ENCODE measurements around the gene IDH3G. TPM values are rescaled to one million over a fixed set of nuclear protein-coding genes. Genes with fewer than 3 reads are reported as not detected.

The IDH3G gene
- total RNA-seq, 1 experiment from 2014 or later: 89.4 TPM

DNA sequence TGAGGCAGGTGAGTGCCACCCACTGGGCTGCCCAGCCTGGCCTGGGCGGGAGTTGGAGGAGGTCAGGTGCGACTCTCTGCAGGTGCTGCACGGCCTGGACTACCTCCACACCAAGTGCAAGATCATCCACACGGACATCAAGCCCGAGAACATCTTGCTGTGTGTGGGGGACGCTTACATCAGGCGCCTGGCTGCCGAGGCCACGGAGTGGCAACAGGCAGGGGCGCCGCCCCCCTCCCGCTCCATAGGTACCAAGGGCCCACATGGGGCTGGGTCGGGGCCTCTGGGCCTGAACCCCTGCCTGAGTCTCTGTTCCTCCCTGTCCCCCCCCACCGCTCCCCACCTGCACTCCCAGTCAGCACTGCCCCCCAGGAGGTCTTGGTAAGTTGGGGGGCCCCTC is 11.3 kb downstream of the IDH3G start:
- ChIA-PET POLR2A (no interaction called here), CTCF (interaction anchor here (0.6 kb wide), 1 partner anchor 129 kb away, joined by 4 read pairs; no protein-coding TSS in a partner anchor)
- TF ChIP-seq TCF7L2 (IDR thresholded peaks at IDR 0.05; ENCODE audit: low read depth, low read length) (no peak), POLR2AphosphoS5 (IDR thresholded peaks at IDR 0.05; ENCODE audit: low read depth, low read length) (no peak), SIN3A (IDR thresholded peaks at IDR 0.05; ENCODE audit: borderline replicate concordance, insufficient read depth, low read depth, low read length) (no peak)
- TF ChIP-seq, protein P1, sequence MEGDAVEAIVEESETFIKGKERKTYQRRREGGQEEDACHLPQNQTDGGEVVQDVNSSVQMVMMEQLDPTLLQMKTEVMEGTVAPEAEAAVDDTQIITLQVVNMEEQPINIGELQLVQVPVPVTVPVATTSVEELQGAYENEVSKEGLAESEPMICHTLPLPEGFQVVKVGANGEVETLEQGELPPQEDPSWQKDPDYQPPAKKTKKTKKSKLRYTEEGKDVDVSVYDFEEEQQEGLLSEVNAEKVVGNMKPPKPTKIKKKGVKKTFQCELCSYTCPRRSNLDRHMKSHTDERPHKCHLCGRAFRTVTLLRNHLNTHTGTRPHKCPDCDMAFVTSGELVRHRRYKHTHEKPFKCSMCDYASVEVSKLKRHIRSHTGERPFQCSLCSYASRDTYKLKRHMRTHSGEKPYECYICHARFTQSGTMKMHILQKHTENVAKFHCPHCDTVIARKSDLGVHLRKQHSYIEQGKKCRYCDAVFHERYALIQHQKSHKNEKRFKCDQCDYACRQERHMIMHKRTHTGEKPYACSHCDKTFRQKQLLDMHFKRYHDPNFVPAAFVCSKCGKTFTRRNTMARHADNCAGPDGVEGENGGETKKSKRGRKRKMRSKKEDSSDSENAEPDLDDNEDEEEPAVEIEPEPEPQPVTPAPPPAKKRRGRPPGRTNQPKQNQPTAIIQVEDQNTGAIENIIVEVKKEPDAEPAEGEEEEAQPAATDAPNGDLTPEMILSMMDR (IDR thresholded peaks at IDR 0.05): no peak
- TF ChIP-seq, protein P2, sequence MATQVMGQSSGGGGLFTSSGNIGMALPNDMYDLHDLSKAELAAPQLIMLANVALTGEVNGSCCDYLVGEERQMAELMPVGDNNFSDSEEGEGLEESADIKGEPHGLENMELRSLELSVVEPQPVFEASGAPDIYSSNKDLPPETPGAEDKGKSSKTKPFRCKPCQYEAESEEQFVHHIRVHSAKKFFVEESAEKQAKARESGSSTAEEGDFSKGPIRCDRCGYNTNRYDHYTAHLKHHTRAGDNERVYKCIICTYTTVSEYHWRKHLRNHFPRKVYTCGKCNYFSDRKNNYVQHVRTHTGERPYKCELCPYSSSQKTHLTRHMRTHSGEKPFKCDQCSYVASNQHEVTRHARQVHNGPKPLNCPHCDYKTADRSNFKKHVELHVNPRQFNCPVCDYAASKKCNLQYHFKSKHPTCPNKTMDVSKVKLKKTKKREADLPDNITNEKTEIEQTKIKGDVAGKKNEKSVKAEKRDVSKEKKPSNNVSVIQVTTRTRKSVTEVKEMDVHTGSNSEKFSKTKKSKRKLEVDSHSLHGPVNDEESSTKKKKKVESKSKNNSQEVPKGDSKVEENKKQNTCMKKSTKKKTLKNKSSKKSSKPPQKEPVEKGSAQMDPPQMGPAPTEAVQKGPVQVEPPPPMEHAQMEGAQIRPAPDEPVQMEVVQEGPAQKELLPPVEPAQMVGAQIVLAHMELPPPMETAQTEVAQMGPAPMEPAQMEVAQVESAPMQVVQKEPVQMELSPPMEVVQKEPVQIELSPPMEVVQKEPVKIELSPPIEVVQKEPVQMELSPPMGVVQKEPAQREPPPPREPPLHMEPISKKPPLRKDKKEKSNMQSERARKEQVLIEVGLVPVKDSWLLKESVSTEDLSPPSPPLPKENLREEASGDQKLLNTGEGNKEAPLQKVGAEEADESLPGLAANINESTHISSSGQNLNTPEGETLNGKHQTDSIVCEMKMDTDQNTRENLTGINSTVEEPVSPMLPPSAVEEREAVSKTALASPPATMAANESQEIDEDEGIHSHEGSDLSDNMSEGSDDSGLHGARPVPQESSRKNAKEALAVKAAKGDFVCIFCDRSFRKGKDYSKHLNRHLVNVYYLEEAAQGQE (IDR thresholded peaks at IDR 0.05; ENCODE audit: insufficient read depth in 1 of 2, low read depth in 2 of 2, low read length in 1 of 2): no peak
- H3K4me3 ChIP-seq (ENCODE audit: low read depth in 2 of 2, low read length in 2 of 2): no peak overlapping the region
- ATAC-seq: no peak
- no peaks in the 10 kb centered on the region for H3K9me3 ChIP-seq (ENCODE audit: control insufficient read depth, insufficient read depth, low read depth, low read length)
- intact Hi-C loops (cut with micrococcal nuclease; ENCODE audit: unreplicated experiment) (no loop called here), in situ Hi-C loops (cut with HindIII; ENCODE audit: low pct_unique_long_range_greater_than_20kb, low sequenced_read_pairs) (no loop called here)
- H3K4me1 ChIP-seq (ENCODE audit: control insufficient read depth, insufficient read depth, low read length): peaks cover 16% of the 10 kb centered on the region
- H3K27me3 ChIP-seq (ENCODE audit: control insufficient read depth, insufficient read depth, low read length): no peaks in the 10 kb centered on the region
- DNase-seq (ENCODE audit: low read depth, low spot score): no peak
- H3K36me3 ChIP-seq (ENCODE audit: control insufficient read depth, insufficient read depth, low read length): no peaks in the 10 kb centered on the region
- BruUV-seq (replicated peaks): no TSS peak
- no peak overlapping the region for H3K27ac ChIP-seq (ENCODE audit: low read length)

DNA sequence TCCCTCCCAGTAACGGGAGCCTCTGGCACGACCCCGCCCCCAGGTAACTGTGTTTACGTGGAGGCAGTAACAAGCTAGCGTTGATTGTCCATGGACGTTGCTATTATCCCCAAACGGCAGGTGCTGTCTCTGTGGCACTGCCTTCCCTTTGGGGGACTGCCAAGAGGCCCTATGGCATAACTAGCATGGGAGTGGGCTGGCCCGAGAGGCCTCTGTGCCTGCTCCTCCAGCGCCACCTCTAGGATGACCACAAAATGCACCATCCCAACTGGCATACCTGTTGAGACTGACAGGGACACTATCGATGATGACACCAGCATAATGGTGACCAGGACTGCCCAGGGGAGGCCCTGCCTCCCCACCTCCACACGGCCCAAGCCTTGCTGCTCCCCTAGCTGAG is 11.9 kb downstream of the IDH3G start:
- no TSS peak for BruUV-seq (replicated peaks)
- Histone ChIP-seq H3K27me3 (ENCODE audit: control insufficient read depth, insufficient read depth, low read length) (no peaks in the 10 kb centered on the region), H3K9me3 (ENCODE audit: control insufficient read depth, insufficient read depth, low read depth, low read length) (no peaks in the 10 kb centered on the region), H3K4me3 (ENCODE audit: low read depth in 2 of 2, low read length in 2 of 2) (no peak overlapping the region), H3K4me1 (ENCODE audit: control insufficient read depth, insufficient read depth, low read length) (peaks cover 16% of the 10 kb centered on the region), H3K27ac (ENCODE audit: low read length) (no peak overlapping the region), H3K36me3 (ENCODE audit: control insufficient read depth, insufficient read depth, low read length) (no peaks in the 10 kb centered on the region)
- ChIA-PET POLR2A (no interaction called here), CTCF (interaction anchor here (0.6 kb wide), 1 partner anchor 130 kb away, joined by 4 read pairs; no protein-coding TSS in a partner anchor)
- TF ChIP-seq, protein P1 (IDR thresholded peaks at IDR 0.05): no peak
- TF ChIP-seq SIN3A (IDR thresholded peaks at IDR 0.05; ENCODE audit: borderline replicate concordance, insufficient read depth, low read depth, low read length) (no peak), POLR2AphosphoS5 (IDR thresholded peaks at IDR 0.05; ENCODE audit: low read depth, low read length) (no peak; the same call in 1 of the 2 replicates)
- no peak for DNase-seq (ENCODE audit: low read depth, low spot score)
- ATAC-seq: no peak
- intact Hi-C loops (cut with micrococcal nuclease; ENCODE audit: unreplicated experiment): no loop called here
- in situ Hi-C loops (cut with HindIII; ENCODE audit: low pct_unique_long_range_greater_than_20kb, low sequenced_read_pairs): no loop called here
